CD1c-positive myeloid dendritic cell (primary cell): Measurements from ENCODE around the gene LSP1.

Experiments
- DNase-seq: peaks from one replicate; pipeline ENCODE4 v3.0.0-alpha.2; 2016; ENCODE audit errors: extremely low spot score

LSP1 gene

GRCh38 chr11:1837171-1838076, 15.5 kb upstream of the LSP1 start:
- peak; percentile 70 for DNase-seq

DNA sequence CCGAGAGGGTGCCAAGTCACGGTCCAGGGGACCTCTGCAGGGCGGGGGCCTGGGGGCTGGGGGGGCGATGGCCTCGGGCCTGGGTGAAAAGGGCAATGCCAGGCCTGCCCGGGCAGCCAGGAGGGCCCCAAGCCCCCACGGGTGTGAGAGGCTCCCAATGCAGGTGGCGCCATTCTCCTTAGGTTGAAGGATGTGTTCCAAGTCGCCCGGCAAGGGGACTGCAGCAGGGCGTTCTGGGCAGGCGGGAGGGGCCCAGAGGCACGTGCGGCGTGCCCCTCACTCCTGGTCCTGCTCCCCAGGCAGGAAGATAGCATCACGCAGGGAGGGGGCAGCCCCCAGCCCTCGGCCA, 14.8 kb upstream of the LSP1 start:
- no peak for DNase-seq

DNA sequence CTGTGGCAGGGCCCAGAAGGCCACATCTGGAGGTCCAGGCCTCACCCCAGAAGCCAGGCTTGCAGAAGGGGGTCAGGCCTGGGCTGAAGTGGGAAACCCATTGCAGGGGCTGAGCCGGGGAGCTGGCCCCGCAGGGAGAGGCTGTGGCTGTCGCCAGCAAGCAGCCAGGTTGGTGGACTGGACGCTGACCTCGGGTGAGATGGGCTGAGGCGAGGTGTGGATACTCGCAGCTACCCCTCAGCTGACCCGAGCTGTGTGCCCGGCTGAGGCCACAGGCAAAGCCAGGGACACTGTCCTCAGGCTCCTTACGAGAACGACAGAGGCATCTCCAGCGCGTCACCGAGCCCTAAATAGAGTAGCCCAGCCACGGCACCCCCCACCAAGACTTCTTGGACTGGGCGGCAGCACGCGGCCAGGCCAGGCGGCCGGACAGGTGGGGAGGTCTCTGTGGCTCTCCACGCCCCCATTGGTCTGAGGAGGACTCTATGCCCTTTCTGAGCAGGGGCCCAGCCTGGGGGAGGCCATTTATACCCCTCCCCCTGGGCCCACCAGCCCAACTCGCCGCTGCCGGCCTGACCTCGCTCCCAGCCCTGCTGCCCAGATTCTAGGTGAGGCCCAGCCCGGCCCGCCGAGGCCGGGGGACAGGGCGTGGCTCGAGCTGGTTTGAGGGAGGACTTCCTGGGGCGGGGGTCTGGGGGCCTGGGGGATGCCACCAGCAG, 14.3 kb upstream of the LSP1 start, which contains the start of gene TNNI2:
Gene TNNI2 (plus strand): TSS at position 556 of the 719 bp plus-strand sequence. CDS start 716 bp downstream, outside the sequence.
- no peak for DNase-seq

- no peak for DNase-seq
Observed at GRCh38 chr11:1839204-1839923, 13.5 kb upstream of the LSP1 start.

GRCh38 chr11:1839924-1840779, 12.7 kb upstream of the LSP1 start:
- DNase-seq, result peak; percentile 92

DNA sequence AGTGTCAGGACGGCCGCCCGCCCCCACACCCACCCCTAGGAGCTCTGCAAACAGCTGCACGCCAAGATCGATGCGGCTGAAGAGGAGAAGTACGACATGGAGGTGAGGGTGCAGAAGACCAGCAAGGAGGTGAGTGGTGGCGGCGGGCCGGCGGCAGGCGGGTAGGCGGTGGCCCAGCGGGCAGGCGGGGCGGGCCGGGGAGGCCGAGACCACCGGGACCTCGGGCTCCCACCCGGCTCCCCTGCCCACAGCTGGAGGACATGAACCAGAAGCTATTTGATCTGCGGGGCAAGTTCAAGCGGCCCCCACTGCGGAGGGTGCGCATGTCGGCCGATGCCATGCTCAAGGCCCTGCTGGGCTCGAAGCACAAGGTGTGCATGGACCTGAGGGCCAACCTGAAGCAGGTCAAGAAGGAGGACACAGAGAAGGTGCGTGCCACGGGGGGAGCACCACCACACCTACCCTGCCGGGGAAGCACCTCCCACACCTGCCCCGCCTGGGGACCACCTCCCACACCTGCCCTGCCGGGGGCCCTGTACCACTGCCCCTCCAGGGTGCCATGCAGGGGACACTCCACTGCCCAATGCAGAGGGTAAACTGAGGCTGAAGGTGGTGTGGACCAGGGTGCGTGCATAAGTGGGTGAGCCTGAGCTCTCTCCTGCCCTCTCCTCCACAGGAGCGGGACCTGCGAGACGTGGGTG, 12.0 kb upstream of the LSP1 start:
- no peak for DNase-seq

DNA sequence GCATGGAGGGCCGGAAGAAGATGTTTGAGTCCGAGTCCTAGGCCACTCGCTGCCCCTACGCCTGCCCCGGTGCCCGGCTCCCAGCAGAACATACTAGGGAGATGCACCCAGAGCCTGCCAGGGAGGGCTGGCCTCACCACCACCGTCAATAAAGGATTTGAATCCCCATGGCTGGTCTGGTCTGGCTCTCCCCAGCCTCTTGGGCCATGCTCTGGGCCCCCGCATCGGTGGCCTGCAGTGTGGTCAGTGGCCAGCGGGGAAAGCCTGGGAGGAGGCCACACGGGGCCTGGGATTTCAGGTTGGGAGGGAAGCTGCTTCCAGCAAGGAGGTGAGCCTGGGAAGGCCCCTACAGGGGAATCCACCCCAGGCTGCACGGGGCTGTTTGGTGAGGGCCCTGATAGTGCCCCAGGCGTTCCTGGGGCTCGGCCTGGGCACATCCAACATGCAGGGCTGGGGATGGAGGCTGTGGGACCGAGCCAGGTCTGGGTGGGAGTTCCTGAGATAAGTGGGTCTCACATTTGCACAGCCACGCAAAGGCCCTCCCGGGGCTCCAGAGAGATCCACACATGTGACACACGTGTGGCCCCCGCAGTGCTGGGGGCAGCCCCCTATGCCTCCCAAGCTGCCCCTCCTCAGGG, 11.3 kb upstream of the LSP1 start:
- DNase-seq, result no peak

DNA sequence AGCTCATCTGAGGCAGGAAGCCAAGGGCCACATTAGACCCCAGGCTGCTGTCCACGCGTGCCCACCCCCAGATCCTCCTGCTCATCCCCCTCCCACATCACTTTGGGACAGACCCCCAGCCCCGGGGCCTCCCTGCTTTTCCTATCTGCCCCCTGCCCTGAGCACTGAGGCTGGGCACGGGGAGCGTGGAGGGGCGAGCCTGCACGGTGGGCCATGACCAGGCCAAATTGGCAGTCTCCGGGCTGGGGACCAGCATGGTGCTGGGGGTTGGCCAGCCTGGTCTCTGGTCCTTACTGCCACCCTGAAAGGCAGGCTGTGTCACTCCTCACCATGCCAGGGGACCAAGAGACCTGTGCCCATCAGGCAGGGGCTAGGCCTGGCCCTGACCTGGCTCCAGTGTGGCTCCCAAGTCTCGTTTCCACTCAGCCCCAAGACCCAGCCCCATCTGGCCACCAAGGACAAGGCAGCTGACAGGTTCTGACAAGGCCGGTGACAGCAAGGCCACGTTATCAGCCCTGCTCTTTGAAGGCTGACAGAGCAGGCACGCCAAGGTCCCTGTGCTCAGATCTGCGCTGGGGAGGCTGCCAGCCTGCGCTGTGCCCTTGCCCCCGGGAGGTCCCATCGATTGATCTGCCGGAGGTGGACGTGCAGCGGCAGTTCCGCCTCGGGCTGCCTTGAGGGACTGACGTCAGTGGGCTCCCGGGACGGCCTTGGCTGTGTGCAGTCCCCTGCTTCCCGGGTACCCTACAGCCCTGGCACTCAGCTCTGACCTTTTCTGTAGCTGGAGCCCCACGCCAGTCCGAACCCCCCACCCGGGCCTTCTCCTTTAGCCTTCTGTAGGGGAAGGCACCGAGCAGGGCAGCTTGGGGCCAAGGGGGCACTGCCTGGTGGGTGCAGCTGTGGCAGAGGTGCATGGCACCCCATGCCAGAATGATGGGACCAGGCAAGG, 10.5 kb upstream of the LSP1 start:
- no peak for DNase-seq

DNA sequence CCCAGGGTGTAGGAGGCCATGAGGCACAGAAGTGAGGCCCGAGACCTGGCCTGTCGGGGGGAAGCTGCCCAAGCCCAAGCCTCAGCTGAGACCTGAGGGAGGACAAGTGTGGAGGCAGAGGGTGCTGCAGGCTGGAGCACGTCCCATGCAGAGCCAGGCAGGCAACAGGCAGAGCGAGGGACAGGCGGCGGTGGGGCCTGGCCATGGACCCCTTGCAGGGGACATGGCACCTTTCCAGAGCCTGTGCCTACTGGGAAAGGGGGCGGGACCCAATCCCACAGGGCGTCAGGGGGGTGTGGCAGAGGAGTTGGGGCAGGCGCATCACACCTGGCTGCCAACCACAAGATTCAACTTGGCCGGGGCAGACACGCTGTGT, 9.8 kb upstream of the LSP1 start:
- DNase-seq, result no peak

GRCh38 chr11:1843796-1844195, 9.1 kb upstream of the LSP1 start:
- DNase-seq, result no peak

DNA sequence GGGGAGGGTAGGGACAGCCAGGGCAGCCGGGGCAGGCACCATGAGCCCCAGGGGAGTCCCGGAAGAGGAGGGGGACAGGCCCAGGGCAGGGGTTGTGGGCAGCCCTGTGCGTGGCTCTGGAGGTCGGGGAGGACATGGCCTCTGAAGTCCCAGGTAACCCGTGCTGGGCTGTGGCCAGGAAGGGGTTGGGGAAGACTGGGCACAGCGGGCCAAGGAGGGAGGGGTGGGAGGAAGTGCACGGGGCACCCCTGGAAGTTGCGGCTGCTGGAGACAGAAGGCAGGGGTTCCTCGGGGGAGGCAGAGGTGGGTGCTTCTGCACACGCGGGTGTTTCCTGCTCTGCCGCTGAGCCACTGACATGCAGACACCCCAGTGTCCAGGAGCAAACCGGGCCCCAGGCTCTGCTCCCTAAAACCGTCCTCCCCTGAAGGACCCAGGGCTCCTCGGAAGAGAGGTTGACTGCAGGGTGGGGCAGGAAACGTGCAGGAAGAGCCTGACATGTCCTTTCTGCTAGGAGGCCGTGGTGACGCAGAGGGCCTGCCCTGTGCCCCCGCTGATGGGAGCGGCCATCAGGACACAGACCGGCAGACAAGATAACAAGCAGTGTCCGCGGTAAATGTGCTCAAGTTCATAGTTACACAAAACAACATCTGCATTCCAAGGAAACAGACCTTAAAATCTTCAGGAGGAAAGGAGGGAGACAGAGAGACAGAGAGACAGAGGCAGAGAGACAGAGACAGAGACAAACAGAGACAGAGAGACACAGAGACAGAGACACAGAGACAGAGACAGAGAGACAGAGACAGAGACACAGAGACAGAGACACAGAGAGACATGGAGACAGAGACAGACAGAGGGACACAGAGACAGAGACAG, 8.4 kb upstream of the LSP1 start:
- peak; percentile 59 for DNase-seq

DNA sequence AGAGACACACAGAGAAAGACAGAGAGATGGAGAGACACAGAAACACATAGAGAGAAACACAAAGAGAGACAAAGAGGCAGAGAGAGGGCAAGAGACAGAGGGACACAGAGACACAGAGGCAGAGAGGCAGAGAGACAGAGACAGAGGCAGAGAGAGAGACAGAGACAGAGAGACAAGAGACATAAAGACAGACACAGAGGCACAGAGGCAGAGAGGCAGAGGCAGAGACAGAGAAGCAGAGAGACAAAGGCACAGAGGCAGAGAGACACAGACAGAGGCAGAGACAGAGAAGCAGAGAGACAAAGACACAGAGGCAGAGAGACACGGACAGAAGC, 7.8 kb upstream of the LSP1 start:
- DNase-seq, result no peak

DNA sequence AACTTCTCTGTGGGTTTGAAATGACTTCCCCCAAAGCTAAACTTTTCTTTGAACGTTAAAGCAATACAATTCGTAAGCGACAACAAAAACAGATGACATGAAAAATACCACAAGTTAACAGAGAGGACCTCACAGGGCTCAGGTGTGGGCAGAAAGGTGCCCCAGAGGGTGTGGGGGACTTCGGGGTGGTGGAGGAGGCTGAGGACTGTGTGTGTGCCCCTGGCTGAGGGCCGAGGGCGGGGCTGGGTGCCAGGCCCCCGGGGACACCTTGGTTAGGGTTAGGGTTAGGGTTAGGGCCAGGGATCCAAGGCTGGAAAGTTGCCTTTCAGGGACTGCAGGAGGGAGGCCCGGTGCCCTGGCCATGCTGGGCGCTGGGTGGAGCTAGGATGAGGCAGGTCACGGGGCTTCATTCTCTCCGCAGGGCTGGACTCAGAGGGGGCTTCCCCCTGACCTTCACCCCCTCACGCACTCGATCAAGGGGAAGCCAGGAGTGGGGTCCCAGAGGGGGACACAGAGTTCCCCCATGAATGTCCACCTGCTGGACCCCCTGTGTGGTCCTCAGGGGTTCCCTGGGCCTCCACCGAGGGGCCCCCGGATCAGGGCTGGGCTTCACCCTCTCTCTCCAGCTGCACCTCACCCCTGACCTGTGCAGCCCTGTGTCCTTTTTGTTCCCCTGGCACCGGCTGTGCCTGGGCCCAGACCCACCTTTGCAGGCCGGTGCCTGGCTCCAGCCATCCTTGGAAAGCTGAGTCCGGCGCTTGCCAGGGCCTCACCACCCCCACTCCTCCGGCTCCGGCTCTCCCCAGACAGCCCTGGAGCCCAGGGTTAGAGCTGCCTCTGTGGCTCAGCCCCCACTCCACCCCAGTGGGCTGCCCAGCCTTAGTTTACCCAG, 7.1 kb upstream of the LSP1 start:
- DNase-seq, result no peak

GRCh38 chr11:1846453-1846932, 6.4 kb upstream of the LSP1 start:
- DNase-seq, result no peak

- DNase-seq, result no peak
Observed at GRCh38 chr11:1847006-1847735, 5.7 kb upstream of the LSP1 start.

DNA sequence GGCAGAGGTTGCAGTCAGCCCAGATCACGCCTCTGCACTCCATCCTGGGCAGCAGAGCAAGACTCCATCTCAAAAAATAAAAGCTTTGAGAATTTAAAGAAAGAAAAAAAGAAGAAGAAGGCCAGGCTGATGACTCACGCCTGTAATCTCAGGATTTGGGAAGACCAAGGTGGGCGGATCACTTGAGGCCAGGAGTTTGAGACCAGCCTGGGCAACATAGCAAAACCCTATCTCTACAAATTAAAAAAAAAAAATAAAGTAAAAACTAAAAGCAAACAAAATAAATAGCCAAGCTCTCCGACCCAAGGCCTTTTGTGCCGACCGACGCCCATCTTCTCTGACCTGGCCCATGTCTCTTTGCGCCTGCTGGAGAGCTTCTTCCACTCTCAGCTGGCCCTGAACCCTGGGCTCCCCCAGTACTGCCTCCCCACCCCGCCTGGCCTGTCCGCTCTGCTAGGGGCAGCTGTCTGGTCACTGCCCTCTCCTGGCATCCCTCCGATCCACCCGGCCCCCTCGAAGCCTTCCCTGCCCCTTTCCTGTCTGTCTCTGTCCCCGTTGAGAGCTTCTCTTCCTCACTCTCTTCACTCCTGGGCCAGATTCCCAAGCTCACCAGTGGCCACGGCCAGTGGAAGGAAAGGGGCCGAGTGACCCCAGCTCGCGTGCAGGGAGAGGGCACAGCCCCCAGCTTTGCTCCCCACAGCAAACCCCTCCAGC, 4.8 kb upstream of the LSP1 start:
- peak; percentile 53 for DNase-seq
